WTC11 (cell line): ENCODE measurements around the gene KLHL29.

ENCODE experiments used
- AFF4 ChIP-seq: sonication (generic); formaldehyde crosslinking; IDR thresholded peaks from 2 replicates; pipeline ENCODE4 v1.8.1; 2023; ENCODE audit warnings: mild to moderate bottlenecking, missing genetic modification reagents, borderline replicate concordance
- CREB1 ChIP-seq: sonication (generic); formaldehyde crosslinking; IDR thresholded peaks from 2 replicates; pipeline ENCODE4 v1.8.0; 2023; ENCODE audit warnings: mild to moderate bottlenecking, missing genetic modification reagents
- CREM ChIP-seq: sonication (generic); formaldehyde crosslinking; IDR thresholded peaks from 2 replicates; pipeline ENCODE4 v1.8.1; 2022; ENCODE audit warnings: mild to moderate bottlenecking, missing genetic modification reagents, moderate library complexity
- CTCF ChIP-seq: fragments of 200-600 bp; IDR thresholded peaks from 2 replicates; pipeline ENCODE4 v1.8.0; 2022; ENCODE audit warnings: antibody characterized with exemption
- GABPB1 ChIP-seq: sonication (generic); formaldehyde crosslinking; IDR thresholded peaks from 2 replicates; pipeline ENCODE4 v1.8.1; 2023; ENCODE audit warnings: mild to moderate bottlenecking, missing genetic modification reagents
- KAT7 ChIP-seq: sonication (generic); formaldehyde crosslinking; IDR thresholded peaks from 2 replicates; pipeline ENCODE4 v1.8.1; 2023; ENCODE audit warnings: missing genetic modification reagents, mild to moderate bottlenecking, borderline replicate concordance
- NFE2L1 ChIP-seq: sonication (generic); formaldehyde crosslinking; IDR thresholded peaks from 2 replicates; pipeline ENCODE4 v1.8.1; 2023; ENCODE audit warnings: missing genetic modification reagents
- NR3C1 ChIP-seq: sonication (generic); formaldehyde crosslinking; conservative IDR thresholded peaks from 2 replicates; pipeline ENCODE4 v1.8.1; 2023; ENCODE audit warnings: low read depth, mild to moderate bottlenecking, missing genetic modification reagents
- SMAD3 ChIP-seq: sonication (generic); formaldehyde crosslinking; IDR thresholded peaks from 2 replicates; pipeline ENCODE4 v1.8.0; 2022; ENCODE audit warnings: missing genetic modification reagents, mild to moderate bottlenecking, borderline replicate concordance

GRCh38 chr2:23593752-23594459 lies 208.9 kb downstream of the KLHL29 start:
- no peak for TF ChIP-seq CTCF
- no peak for TF ChIP-seq KAT7 (CRISPR knock-in tag)
- no peak for TF ChIP-seq NFE2L1 (CRISPR knock-in tag)
- no peak for TF ChIP-seq CREM (CRISPR knock-in tag)
- TF ChIP-seq NR3C1, result no peak
- no peak for TF ChIP-seq GABPB1 (CRISPR knock-in tag)
- no peak for TF ChIP-seq CREB1 (CRISPR knock-in tag)
- TF ChIP-seq AFF4 (CRISPR knock-in tag), result no peak
- no peak for TF ChIP-seq SMAD3
